ENCODE measurements around the gene STK39. TPM values are rescaled to one million over a fixed set of nuclear protein-coding genes. Genes with fewer than 3 reads are reported as not detected.

The STK39 gene
- polyA plus RNA-seq, 2 of the 4 experiments (the other 2 are of a cell fraction), result 14.2 to 27.2 TPM

DNA sequence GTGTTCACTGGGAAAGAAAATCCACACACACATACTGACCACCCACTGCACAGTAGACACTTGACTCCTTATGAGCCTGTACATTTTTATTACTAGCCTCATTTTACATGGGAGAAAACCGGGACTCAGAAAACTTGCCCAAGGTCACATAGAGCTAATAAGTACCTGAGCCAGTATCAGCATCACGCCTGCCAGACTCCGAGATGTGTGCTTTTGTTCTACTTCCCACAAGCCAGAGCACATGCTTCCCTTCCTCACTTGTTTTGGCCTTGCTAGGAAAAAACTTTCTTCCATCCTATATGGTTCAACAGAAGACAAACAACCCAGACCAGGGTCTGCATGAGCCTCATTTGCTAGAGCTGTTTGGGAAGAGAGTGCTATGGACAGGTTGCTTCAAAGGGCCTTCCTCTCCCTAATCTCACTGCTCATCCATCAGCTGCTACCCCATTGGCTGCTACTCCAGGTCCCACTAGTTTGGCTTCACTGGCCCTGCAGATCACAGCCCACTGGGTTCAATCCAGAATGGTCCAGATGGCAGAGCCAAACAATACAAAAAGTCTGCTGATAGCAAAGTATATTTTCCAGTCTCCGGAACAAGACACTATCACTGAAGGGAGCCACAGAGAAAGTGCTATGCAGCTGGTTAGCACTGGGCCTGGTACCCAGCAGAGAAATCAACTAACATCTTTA lies 63.9 kb downstream of the STK39 start:
- ATAC-seq (no peak), DNase-seq (ENCODE audit: low read depth in 1 of 2, low spot score in 1 of 2) (no peak), FAIRE-seq (no peak)
- H3K4me3 ChIP-seq, result no peak overlapping the region
- TF ChIP-seq, protein P1, sequence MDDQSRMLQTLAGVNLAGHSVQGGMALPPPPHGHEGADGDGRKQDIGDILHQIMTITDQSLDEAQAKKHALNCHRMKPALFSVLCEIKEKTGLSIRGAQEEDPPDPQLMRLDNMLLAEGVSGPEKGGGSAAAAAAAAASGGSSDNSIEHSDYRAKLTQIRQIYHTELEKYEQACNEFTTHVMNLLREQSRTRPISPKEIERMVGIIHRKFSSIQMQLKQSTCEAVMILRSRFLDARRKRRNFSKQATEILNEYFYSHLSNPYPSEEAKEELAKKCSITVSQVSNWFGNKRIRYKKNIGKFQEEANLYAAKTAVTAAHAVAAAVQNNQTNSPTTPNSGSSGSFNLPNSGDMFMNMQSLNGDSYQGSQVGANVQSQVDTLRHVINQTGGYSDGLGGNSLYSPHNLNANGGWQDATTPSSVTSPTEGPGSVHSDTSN (IDR thresholded peaks at IDR 0.05), result no peak
- TF ChIP-seq HOXA7 (CRISPR knock-in tag; IDR thresholded peaks at IDR 0.05), result no peak
- TF ChIP-seq JUN (IDR thresholded peaks at IDR 0.05), result no peak
- TF ChIP-seq, protein P2, sequence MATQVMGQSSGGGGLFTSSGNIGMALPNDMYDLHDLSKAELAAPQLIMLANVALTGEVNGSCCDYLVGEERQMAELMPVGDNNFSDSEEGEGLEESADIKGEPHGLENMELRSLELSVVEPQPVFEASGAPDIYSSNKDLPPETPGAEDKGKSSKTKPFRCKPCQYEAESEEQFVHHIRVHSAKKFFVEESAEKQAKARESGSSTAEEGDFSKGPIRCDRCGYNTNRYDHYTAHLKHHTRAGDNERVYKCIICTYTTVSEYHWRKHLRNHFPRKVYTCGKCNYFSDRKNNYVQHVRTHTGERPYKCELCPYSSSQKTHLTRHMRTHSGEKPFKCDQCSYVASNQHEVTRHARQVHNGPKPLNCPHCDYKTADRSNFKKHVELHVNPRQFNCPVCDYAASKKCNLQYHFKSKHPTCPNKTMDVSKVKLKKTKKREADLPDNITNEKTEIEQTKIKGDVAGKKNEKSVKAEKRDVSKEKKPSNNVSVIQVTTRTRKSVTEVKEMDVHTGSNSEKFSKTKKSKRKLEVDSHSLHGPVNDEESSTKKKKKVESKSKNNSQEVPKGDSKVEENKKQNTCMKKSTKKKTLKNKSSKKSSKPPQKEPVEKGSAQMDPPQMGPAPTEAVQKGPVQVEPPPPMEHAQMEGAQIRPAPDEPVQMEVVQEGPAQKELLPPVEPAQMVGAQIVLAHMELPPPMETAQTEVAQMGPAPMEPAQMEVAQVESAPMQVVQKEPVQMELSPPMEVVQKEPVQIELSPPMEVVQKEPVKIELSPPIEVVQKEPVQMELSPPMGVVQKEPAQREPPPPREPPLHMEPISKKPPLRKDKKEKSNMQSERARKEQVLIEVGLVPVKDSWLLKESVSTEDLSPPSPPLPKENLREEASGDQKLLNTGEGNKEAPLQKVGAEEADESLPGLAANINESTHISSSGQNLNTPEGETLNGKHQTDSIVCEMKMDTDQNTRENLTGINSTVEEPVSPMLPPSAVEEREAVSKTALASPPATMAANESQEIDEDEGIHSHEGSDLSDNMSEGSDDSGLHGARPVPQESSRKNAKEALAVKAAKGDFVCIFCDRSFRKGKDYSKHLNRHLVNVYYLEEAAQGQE (IDR thresholded peaks at IDR 0.05), result no peak
- TF ChIP-seq, protein P3, sequence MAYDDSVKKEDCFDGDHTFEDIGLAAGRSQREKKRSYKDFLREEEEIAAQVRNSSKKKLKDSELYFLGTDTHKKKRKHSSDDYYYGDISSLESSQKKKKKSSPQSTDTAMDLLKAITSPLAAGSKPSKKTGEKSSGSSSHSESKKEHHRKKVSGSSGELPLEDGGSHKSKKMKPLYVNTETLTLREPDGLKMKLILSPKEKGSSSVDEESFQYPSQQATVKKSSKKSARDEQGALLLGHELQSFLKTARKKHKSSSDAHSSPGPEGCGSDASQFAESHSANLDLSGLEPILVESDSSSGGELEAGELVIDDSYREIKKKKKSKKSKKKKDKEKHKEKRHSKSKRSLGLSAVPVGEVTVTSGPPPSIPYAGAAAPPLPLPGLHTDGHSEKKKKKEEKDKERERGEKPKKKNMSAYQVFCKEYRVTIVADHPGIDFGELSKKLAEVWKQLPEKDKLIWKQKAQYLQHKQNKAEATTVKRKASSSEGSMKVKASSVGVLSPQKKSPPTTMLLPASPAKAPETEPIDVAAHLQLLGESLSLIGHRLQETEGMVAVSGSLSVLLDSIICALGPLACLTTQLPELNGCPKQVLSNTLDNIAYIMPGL (CRISPR knock-in tag; IDR thresholded peaks at IDR 0.05; ENCODE audit: borderline replicate concordance), result no peak
- no peak for TF ChIP-seq FOSL2 (IDR thresholded peaks at IDR 0.05)
- no peak for TF ChIP-seq FOSL2 (CRISPR knock-in tag; IDR thresholded peaks at IDR 0.05)
- TF ChIP-seq SREBF2 (IDR thresholded peaks at IDR 0.05), result no peak
- no peak for TF ChIP-seq ZNF302 (CRISPR knock-in tag; IDR thresholded peaks at IDR 0.05)
- no peak for TF ChIP-seq NFE2L2 (conservative IDR thresholded peaks at IDR 0.05; ENCODE audit: low read length)
- TF ChIP-seq ZC3H11A (IDR thresholded peaks at IDR 0.05), result no peak
- no peaks in the 10 kb centered on the region for H3K9me3 ChIP-seq
- H3K27ac ChIP-seq, result no peak overlapping the region
- ChIA-PET POLR2A (no interaction called here), CTCF (interaction anchor here (1.0 to 1.9 kb wide), 3 partner anchors 24 to 65 kb away, joined by 3 to 4 read pairs (median 3); no protein-coding TSS in a partner anchor)
- WGBS (ENCODE audit: missing lambda C conversion rate), result 93% methylated on average over 4 of the region's 4 CpGs
- H3K4me2 ChIP-seq, result no peak overlapping the region
- peaks cover 12% of the 10 kb centered on the region for H3K4me1 ChIP-seq

DNA sequence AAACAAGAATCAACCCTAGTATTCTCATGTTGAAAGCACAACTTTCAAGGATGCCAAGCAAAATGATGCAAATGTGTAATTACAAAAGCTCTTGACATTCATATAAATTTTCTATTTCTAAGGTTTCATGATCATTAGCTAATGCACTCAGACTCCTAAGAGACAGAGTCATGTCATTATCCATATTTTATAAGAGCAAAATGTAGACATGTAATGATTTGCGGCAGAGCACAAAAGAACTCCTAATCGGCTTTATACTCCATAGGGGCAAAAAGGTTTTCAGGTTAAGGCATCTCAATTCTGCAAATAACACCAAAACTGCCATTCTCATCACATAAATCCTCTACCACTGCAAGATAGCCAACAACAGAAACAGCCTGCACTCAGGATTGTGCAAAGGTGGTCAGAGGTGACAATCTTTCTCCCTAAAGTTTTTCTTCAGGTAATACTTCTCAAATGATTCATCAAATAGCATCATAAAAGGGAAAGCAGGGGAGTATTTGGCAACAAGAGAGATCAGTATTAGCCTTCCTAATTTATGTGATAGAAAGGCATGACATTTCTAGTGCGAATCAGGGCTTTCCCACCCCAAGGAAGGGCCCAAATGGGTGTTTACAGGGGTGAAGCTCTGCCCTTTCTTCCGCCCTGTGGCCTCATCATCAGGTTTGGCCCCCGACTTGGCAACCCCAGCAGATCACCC lies 64.7 kb downstream of the STK39 start:
- 89% methylated on average over 5 of the region's 5 CpGs for WGBS (ENCODE audit: missing lambda C conversion rate)
- CTCF ChIA-PET, result interaction anchor here (1.3 to 1.9 kb wide), 2 partner anchors 33 to 65 kb away, joined by 3 to 4 read pairs; no protein-coding TSS in a partner anchor
- TF ChIP-seq ZFP36 (IDR thresholded peaks at IDR 0.05; ENCODE audit: borderline replicate concordance, partially characterized antibody), result no peak

DNA sequence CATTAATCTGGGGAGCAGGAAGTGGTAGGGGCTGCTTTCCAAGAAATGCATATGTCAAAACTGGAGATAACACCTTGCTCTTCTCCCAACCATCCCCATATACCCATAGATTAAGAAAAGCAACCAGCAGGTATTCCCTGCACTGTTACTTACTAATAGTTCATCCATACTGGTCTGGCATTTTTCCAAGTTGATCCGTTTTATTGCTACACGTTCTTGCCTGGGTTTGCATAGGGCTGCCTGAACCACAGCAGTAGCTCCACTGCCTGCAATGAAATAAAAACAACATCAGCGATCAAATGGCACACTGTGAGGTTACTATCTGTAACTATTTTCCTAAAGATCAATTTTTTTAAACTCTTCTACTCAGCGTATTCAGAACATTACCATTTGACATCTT lies 65.6 kb downstream of the STK39 start:
- Histone ChIP-seq H3K4me3 (no peak overlapping the region), H3K4me1 (peaks cover 12% of the 10 kb centered on the region), H3K9me3 (no peaks in the 10 kb centered on the region), H3K27ac (no peak overlapping the region), H3K4me2 (no peak overlapping the region)
- ChIA-PET POLR2A (no interaction called here), CTCF (interaction anchor here (1.1 to 1.9 kb wide), 2 partner anchors 9 to 64 kb away, joined by 4 to 5 read pairs; no protein-coding TSS in a partner anchor)
- ATAC-seq (no peak), FAIRE-seq (no peak), DNase-seq (ENCODE audit: low read depth in 1 of 2, low spot score in 1 of 2) (no peak)
- TF ChIP-seq, protein P2 (IDR thresholded peaks at IDR 0.05), result no peak
- no peak for TF ChIP-seq ZSCAN20 (CRISPR knock-in tag; IDR thresholded peaks at IDR 0.05)
- 88% methylated on average over 4 of the region's 4 CpGs for WGBS (ENCODE audit: missing lambda C conversion rate)

More for the DNA sequence above, 64.7 kb downstream of the STK39 start:
- H3K9me3 ChIP-seq, result no peaks in the 10 kb centered on the region
- POLR2A ChIA-PET, result no interaction called here
- H3K4me2 ChIP-seq, result no peak overlapping the region
- DNase-seq (ENCODE audit: low read depth in 1 of 2, low spot score in 1 of 2), result no peak
- H3K4me3 ChIP-seq, result no peak overlapping the region
- ATAC-seq, result no peak
- peaks cover 12% of the 10 kb centered on the region for H3K4me1 ChIP-seq
- no peak overlapping the region for H3K27ac ChIP-seq
- no peak for FAIRE-seq

Data from A549 (cell line).